Measurements from ENCODE around the gene GSDMA.
A peak's percentile ranks its signal among the peaks of the same experiment; 100 is the strongest.
"Not testable (repeated sequence)": the region's sequence is repeated elsewhere in the genome, so short reads cannot be mapped to it uniquely, and the experiment has no call there.

The GSDMA gene

GRCh38 chr17:39997543-39997942, 34.7 kb downstream of the GSDMA start:
- DNase-seq (ENCODE audit: low spot score): no peak

GRCh38 chr17:39999067-39999466, 36.3 kb downstream of the GSDMA start:
- no peak for DNase-seq (ENCODE audit: low spot score)

DNA sequence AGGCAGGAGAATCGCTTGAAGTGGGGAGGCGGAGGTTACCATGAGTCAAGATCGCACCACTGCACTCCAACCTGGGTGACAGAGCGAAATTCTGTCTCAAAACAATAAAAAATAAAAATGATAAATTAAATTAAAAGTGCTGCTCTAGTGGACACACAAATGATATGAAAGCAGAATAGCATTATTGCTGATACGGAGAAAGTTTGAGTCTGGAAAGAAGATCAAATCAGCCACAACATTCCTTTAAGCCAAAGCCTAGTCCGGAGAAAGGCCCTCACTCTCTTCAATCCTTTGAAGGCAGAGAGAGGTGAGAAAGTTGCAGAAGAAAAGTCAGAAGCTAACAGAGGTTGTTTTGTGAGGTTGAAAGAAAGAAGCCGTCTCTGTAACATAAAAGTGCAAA, 37.4 kb downstream of the GSDMA start:
- no peak for DNase-seq (ENCODE audit: low spot score)

DNA sequence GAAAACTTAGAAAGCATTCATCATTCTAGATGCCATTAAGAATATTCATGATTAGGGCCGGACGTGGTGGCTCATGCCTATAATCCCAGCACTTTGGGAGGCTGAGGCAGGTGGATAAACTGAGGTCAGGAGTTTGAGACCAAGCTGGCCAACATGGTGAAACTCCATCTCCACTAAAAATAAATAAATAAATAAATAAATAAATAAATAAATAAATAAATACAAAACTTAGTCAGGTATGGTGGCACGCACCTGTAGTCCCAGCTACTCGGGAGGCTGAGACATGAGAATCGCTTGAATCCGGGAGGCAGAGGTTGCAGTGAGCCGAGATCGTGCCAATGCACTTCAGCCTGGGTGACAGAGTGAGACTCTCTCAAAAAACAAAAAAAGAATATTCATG, 38.5 kb downstream of the GSDMA start:
- DNase-seq (ENCODE audit: low spot score): not testable (repeated sequence)

GRCh38 chr17:40004072-40004471, 41.3 kb downstream of the GSDMA start:
- DNase-seq (ENCODE audit: low spot score): no peak

GRCh38 chr17:40004712-40005111, 41.9 kb downstream of the GSDMA start:
- no peak for DNase-seq (ENCODE audit: low spot score)

GRCh38 chr17:40005520-40005919, 42.7 kb downstream of the GSDMA start:
- DNase-seq (ENCODE audit: low spot score): no peak

DNA sequence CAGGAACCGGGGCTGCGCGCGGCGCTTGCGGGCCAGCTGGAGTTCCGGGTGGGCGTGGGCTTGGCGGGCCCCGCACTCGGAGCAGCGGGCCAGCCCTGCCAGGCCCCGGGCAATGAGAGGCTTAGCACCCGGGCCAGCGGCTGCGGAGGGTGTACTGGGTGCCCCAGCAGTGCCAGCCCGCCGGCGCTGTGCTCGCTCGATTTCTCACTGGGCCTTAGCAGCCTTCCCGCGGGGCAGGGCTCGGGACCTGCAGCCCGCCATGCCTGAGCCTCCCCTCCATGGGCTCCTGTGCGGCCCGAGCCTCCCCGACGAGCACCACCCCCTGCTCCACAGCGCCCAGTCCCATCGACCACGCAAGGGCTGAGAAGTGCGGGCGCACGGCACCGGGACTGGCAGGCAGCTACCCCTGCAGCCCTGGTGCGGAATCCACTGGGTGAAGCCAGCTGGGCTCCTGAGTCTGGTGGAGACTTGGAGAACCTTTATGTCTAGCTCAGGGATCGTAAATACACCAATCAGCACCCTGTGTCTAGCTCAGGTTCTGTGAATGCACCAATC, 48.2 kb downstream of the GSDMA start:
- DNase-seq (ENCODE audit: low spot score): not testable (repeated sequence)

- DNase-seq (ENCODE audit: low spot score): not testable (repeated sequence)
These were observed 49.3 kb downstream of the GSDMA start for GRCh38 chr17:40012017-40012647.

DNA sequence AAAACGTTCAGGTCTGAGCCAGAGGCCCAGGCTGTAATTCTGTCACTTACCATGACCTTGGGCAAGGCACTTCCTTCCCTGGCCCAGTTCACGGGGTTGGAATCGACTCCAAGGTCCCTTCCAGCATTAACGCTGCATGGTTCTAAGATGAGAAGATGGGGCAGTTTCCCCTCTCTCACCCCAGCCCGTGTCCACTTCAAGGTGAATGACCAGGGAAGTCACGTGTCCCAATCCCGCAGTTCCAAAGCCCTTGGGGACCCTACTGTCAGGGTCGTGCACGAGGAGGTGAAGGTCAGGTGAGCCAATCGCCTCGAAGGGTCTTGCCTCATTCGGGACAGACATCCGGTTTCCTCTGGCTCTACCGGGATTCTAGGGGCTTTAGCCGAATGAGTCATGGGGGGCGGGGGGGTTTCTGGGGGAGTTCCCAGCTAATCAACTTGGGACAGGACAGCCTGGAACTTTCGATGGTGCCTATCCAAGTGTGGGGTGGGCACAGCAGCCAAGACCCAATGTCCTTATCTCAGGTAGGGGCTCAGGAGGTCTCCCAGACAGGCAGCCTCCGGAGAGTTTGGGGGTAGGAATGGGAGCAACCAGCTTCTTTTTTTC, 51.7 kb downstream of the GSDMA start:
- no peak for DNase-seq (ENCODE audit: low spot score)

DNA sequence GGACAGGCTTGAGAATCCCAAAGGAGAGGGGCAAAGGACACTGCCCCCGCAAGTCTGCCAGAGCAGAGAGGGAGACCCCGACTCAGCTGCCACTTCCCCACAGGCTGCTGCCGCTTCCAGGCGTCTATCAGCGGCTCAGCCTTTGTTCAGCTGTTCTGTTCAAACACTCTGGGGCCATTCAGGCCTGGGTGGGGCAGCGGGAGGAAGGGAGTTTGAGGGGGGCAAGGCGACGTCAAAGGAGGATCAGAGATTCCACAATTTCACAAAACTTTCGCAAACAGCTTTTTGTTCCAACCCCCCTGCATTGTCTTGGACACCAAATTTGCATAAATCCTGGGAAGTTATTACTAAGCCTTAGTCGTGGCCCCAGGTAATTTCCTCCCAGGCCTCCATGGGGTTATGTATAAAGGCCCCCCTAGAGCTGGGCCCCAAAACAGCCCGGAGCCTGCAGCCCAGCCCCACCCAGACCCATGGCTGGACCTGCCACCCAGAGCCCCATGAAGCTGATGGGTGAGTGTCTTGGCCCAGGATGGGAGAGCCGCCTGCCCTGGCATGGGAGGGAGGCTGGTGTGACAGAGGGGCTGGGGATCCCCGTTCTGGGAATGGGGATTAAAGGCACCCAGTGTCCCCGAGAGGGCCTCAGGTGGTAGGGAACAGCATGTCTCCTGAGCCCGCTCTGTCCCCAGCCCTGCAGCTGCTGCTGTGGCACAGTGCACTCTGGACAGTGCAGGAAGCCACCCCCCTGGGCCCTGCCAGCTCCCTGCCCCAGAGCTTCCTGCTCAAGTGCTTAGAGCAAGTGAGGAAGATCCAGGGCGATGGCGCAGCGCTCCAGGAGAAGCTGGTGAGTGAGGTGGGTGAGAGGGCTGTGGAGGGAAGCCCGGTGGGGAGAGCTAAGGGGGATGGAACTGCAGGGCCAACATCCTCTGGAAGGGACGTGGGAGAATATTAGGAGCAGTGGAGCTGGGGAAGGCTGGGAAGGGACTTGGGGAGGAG, 52.5 kb downstream of the GSDMA start, which contains the start of gene CSF3:
Gene CSF3, plus strand, starts transcription at position 436 of the 993 bp plus-strand sequence. Its CDS starts 35 bp downstream, at position 471.
- peak; percentile 54 for DNase-seq (ENCODE audit: low spot score)

DNA sequence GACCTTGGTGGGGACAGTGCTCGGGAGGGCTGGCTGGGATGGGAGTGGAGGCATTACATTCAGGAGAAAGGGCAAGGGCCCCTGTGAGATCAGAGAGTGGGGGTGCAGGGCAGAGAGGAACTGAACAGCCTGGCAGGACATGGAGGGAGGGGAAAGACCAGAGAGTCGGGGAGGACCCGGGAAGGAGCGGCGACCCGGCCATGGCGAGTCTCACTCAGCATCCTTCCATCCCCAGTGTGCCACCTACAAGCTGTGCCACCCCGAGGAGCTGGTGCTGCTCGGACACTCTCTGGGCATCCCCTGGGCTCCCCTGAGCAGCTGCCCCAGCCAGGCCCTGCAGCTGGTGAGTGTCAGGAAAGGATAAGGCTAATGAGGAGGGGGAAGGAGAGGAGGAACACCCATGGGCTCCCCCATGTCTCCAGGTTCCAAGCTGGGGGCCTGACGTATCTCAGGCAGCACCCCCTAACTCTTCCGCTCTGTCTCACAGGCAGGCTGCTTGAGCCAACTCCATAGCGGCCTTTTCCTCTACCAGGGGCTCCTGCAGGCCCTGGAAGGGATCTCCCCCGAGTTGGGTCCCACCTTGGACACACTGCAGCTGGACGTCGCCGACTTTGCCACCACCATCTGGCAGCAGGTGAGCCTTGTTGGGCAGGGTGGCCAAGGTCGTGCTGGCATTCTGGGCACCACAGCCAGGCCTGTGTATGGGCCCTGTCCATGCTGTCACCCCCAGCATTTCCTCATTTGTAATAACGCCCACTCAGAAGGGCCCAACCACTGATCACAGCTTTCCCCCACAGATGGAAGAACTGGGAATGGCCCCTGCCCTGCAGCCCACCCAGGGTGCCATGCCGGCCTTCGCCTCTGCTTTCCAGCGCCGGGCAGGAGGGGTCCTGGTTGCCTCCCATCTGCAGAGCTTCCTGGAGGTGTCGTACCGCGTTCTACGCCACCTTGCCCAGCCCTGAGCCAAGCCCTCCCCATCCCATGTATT, 53.5 kb downstream of the GSDMA start:
- DNase-seq (ENCODE audit: low spot score): no peak

DNA sequence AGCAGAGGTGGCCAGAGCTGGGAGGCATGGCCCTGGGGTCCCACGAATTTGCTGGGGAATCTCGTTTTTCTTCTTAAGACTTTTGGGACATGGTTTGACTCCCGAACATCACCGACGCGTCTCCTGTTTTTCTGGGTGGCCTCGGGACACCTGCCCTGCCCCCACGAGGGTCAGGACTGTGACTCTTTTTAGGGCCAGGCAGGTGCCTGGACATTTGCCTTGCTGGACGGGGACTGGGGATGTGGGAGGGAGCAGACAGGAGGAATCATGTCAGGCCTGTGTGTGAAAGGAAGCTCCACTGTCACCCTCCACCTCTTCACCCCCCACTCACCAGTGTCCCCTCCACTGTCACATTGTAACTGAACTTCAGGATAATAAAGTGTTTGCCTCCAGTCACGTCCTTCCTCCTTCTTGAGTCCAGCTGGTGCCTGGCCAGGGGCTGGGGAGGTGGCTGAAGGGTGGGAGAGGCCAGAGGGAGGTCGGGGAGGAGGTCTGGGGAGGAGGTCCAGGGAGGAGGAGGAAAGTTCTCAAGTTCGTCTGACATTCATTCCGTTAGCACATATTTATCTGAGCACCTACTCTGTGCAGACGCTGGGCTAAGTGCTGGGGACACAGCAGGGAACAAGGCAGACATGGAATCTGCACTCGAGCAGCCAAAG, 54.7 kb downstream of the GSDMA start:
- no peak for DNase-seq (ENCODE audit: low spot score)

- DNase-seq (ENCODE audit: low spot score): peak; percentile 1
These were observed 55.7 kb downstream of the GSDMA start for GRCh38 chr17:40018211-40019121.

DNA sequence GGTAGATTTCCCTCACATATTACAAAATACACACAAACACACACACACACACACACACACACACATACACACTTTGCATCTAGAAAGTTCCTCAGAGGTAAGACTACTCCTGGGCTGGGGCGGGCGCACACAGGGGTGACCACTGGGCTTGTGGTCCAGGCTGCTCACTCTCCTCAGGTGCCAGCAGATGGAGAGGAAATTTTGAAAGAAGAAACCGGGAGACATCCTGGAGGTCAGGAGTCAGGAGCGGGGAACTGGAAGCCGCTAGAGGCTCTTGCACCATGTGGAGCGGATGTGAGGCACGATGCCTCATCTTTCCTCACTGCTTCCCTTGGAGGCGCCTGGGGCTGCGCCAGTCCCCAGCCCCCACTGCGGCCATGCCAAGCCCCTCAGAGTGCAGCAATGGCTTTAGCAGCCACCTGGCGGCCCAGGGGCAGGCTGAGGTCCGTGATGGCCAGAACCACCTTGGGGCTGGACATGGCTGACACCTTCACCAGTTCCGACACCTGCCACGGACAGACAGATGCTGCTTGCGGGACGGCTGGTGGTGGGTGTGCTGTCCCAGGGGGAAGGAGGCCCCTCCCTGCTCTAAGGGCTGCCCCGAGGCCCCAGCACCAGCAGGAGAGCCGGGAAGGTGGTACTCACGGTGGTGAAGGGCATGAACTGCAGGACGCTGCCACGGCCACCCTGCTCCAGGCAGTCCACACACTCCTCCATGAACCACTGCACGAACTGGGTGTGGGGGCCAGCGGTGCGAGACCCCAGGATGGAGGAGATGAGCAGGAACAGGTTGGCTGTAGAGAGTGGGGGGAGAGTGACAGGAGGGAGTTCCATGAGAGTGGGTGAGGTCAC, 56.6 kb downstream of the GSDMA start:
- DNase-seq (ENCODE audit: low spot score): peak; percentile 12

DNA sequence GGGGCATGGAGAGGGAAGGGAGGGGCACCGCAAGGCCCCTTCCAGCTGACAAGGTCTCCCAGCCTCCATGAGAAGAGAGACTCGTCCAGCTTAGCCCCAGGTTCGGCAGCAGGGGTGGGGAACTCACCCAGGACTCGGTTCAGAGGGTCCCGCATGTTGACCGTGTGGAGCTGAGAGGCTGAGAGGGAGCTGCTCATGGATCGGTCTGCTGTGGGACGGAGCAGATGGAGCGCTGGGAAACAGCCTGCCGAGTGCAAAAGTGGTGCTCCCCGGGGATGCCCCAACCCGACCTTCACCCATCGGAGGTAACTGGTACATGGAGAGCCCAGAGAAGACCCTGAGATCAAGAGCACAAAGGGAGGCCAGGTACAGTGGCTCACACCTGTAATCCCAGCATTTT, 57.3 kb downstream of the GSDMA start:
- DNase-seq (ENCODE audit: low spot score): peak; percentile 1

GRCh38 chr17:40021451-40021971, 58.7 kb downstream of the GSDMA start:
- DNase-seq (ENCODE audit: low spot score): peak; percentile 14

DNA sequence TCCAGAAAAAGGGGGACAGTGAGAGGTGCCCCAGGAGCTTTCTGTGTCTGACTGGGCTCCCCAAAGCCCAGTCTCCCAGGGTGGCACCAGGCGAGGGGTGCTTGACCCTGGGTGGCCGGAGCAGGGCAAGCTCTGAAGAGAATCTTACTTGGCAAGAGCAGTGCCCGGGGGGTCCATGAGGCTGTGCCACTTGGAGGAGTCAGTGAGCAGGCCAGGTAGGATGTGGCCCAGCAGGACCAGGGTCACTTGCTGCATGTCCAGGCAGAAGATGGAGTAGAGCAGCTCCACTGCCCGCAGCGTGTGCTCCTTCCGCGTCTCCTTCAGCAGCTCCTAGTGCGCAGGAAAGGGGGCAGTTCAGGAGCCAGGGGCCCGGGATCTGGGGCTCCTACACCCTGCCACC, 59.7 kb downstream of the GSDMA start:
- DNase-seq (ENCODE audit: low spot score): peak; percentile 0
